IPS-NIHi7 (cell line): Measurements from ENCODE around the gene ADGRE3.

Source experiments
- DNase-seq: peaks from one replicate; pipeline ENCODE4 v3.0.0; 2012; ENCODE audit warnings: mixed read lengths; ENCODE audit errors: extremely low spot score

Gene ADGRE3, protein sequence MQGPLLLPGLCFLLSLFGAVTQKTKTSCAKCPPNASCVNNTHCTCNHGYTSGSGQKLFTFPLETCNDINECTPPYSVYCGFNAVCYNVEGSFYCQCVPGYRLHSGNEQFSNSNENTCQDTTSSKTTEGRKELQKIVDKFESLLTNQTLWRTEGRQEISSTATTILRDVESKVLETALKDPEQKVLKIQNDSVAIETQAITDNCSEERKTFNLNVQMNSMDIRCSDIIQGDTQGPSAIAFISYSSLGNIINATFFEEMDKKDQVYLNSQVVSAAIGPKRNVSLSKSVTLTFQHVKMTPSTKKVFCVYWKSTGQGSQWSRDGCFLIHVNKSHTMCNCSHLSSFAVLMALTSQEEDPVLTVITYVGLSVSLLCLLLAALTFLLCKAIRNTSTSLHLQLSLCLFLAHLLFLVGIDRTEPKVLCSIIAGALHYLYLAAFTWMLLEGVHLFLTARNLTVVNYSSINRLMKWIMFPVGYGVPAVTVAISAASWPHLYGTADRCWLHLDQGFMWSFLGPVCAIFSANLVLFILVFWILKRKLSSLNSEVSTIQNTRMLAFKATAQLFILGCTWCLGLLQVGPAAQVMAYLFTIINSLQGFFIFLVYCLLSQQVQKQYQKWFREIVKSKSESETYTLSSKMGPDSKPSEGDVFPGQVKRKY

DNA sequence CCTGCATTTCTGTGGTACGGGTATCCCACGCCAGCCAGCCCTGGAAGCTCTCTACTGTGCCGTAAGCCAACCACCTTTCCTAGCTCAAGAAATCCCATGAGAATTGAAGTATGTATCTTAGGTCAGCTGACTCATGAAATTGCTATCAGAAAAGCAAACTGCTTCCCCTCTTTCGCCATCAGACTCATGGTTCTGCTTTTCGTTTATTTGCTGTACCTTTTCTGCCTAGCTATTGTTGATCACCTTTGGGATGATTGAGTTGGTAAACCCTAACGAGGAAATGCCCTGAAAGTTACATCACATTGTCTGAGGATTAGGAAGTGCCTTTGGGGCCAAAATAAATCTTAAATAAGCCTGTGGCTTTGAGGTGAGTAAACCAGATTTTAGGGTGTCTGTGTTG, at the start of gene ADGRE3:
TSS of gene ADGRE3 (minus strand) at position 81 of the 400 bp plus-strand sequence. CDS start at position 7, 74 bp downstream.
- DNase-seq, result no peak

DNA sequence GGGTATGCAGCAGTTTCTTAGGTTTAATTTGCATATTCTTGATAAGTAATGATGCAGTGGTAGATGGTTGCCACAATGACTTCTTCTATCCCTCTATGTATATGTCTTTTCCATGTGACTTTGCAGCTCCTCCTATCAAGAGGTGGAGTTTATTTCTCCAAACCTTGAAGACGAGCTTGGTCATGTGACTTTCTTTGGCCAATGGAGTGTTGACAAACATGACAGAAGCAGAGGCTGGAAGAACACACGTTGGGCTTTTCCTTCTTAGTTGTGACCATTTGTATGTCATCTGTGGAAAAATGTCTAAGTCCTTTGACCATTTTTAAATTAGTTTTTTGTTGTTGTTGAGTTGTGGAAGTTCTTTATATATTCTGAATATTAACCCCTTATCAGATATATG, 47.5 kb upstream of the ADGRE3 start:
- DNase-seq, result no peak

DNA sequence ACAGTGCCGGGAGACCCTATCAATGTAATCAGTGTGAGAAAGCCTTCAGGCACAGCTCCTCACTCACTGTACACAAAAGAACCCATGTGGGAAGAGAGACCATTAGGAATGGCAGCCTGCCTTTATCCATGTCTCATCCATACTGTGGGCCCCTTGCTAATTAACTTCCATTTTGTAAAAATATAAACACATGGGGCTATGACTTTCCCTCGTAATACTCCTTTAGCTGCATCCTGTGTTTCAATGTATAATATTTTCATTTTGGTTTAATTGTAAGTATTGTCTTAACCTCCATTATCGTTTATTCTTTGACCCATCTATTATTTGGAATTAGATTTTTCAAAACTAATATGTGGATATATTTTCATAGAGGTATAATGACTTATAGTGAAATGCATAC, 44.5 kb upstream of the ADGRE3 start:
- no peak for DNase-seq

DNA sequence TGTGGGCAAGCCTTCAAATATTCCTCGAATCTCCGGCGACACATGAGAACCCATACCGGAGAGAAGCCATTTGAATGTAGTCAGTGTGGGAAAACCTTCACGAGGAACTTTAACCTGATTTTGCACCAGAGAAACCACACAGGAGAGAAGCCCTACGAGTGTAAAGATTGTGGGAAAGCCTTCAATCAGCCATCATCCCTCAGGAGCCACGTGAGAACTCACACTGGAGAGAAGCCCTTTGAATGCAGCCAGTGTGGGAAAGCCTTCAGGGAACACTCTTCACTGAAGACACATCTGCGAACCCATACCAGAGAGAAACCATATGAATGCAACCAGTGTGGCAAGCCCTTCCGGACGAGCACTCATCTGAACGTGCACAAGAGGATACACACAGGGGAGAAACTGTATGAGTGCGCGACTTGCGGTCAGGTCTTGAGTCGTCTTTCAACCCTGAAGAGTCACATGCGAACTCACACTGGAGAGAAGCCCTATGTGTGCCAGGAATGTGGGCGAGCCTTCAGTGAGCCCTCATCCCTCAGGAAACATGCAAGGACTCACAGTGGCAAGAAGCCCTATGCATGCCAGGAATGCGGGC, 44.0 kb upstream of the ADGRE3 start:
- DNase-seq, result no peak

DNA sequence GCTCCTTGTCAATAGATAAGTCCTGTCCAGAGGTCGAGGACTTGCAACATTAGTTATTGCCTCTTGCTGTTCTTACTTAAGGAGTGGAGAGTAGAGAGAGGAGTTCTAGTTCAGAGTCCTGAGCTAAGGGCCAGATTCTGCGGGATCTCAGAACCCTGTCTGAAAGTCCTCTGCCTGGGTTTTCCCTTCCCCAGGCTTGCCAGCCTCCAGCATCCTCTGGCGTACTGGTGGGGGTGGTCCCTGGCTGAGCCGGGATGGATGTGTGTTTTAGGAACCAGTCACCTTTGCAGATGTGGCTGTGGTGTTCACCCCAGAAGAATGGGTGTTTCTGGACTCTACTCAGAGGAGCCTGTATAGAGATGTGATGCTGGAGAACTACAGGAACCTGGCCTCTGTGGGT, 41.2 kb upstream of the ADGRE3 start:
- DNase-seq, result no peak

DNA sequence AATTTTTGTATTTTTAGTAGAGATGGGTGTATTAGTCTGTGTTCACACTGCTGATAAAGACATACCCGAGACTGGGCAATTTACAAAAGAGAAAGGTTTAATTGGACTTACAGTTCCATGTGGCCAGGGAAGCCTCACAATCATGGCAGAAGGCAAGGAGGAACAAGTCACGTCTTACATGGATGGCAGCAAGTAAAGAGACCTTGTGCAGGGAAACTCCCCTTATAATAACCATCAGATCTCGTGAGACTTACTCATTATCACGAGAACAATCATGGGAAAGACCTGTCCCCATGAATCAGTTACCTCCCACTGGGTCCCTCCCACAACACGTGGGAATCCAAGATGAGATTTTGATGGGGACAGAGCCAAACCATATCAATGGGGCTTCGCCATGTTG, 29.8 kb upstream of the ADGRE3 start:
- DNase-seq, result no peak

DNA sequence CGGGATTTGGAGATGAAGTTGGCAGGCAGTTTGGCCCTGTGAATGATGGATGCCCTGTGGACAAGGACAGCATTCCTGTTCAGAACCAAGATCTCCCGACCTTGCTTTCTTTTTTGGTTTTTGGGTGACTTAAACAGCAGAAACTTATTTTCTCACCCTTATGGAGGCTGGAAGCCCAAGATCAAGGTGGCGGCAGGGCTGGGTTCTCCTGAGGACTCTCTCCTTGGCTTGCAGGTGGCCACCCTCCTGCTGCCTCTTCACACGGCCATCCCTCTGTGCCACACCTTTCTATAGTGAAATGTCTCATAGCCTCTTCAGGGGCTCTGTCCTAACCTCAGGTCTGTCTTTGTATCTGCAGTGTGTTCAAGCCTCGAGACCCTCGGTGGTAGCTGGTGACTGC, 29.2 kb upstream of the ADGRE3 start:
- DNase-seq, result no peak

DNA sequence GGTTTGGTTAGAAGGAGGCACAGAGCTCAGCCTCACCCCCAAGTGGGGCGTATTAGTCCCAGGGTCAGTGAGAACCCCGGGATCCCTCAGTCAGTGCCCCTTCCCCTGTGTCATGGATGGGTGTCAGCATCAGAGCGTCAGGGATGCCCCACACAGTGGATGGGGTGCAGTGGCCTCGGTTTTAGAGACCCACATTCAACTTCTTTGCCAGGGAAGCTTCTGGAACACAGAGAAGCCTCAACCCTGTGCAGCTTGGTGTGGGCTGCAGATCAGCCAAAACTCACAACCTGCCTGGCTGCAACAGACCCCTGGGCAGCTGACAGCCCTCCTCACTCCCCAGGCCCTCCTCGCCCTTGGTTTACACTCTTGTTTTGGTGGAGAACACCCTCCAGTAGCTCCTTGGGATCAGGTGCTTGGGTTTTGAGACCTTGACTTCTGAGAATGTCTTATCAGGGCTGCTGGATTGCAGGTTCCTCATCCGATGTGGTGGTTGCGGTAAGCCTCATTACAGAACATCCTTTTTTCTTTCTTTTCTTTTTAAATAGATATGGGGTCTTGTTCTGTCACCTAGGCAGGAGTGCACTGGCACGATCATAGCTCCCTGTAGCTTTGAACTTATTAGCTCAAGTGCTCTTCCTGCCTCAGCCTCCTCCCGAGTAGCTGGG, 26.2 kb upstream of the ADGRE3 start:
- no peak for DNase-seq

DNA sequence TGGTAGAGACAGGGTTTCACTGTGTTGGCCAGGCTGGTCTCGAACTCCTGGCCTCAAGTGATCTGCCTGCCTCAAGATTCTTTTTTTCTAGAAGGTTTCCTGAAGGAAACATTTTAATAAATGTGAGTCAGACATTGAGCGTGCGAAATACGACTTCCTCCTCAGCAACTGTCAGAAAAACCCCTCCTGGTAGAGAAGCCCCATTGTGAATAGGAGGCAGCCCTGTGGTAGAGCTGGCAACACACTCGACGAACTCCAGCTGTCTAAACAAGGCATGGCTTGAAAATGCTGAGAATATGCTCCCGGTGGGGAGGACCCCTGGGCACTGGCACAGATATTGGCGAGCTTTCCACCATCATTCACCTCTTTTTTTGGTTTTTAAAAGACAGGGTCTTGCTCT, 25.0 kb upstream of the ADGRE3 start:
- no peak for DNase-seq

DNA sequence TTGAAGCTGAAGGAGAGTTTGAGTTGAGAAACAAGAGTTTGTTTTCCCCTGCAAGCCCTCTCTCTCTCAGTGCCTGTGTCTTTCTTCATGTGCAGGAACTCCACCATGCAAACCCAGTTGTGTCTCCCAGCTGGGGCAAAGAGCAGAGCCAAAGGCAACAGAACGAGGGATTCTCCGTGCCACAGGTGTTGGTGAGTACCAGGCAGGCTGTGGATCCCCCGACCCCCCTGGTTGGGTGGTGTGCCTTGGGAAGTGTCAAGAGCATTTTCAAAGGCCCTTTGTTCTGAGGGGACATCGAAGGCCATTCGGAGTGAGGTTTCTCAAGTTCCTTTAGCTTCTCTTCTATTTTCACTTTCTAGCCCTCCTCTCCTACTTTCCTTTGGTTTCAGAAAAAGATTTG, 20.8 kb upstream of the ADGRE3 start:
- no peak for DNase-seq

DNA sequence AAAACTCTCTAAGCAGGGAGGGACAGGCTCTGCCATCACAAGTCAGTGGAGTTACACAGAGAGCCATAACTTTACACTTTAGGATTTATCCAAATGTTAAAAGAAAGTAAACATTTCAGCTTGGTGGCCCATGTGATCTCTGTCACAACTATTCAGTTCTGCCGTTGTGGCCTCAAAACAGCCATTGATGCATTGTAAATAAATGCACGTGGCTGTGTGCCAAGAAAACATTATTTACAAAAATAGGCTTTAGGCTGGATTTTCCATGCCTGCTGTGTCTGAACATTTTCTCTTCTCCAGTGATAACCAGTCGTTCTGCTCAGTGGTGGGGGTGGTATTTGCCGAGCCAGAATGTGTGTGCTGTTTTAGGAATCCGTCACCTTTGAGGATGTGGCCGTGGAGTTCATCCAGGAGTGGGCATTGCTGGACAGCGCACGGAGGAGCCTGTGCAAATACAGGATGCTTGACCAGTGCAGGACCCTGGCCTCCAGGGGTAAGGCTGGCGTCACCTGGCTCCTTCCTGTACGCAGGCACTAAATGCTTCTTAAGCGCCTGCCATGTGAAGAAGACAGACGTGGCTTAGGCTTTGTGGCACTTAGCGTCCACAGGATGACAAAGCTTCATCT, 20.1 kb upstream of the ADGRE3 start:
- DNase-seq, result no peak

DNA sequence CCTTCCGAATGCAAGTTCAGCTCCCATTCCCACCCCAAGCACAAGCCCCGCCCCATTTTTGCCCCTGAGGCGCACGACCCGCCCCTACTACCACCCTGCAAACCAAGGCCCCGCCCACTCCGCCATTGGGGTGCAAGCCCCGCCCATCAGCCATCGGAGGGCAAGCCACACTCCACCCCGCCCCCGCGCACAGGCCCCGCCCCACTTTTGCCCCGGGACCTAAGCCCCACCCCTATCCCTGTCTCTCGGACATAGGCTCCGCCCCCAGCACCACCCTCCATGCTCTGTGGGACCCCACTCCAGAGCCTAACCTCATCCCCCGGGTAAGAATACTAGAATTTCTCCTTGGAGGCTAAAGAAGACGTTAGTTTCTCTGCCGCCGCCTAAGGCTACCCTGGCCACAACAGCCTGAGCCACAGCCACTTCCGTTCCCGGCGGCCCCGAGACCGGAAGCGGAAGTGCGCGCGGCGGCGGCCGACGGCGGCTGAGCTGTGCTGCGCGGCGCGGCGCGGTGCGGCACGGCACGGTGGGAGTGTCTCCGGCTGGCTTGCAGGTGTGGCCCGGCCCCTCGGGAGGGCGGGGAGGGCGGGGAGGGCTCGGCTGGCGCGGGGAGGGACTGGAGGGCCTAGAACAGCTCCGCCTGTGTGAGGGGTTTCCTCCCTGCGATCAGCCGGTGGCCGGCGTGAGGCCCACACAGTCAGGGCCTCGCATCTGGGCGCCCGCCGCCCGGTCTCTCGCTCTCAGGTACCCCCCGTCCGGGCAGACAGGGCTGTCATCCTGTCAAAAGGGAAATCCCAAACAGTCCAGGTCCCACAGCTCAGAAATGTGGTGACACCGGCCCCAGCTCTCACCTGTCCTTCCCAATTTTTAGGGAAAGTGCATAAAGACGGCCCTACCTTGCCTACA, 15.2 kb upstream of the ADGRE3 start, which contains the start of gene ZNF333:
TSS of gene ZNF333 (plus strand) at position 451 of the 906 bp plus-strand sequence. CDS start 3,444 bp downstream, outside the sequence.
- peak; percentile 99 for DNase-seq

DNA sequence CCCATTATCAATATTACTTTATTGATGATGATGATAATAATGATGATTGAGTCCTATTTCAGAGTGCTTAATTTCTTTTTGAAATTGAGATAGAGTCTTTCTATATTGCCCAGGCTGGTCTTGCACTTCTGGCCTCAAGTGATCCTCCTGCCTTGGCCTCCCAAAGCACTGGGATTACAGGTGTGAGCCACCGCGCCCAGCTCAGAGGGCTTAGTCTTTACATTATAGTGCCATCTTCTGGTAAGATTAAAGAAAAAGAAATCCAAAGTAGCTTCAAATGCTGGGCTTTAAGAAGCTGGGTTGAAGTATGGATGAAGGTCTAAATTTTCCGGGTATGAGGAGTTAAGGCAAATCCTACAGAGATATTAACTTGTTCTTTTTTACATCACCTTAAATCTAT, 11.8 kb upstream of the ADGRE3 start:
- DNase-seq, result no peak

DNA sequence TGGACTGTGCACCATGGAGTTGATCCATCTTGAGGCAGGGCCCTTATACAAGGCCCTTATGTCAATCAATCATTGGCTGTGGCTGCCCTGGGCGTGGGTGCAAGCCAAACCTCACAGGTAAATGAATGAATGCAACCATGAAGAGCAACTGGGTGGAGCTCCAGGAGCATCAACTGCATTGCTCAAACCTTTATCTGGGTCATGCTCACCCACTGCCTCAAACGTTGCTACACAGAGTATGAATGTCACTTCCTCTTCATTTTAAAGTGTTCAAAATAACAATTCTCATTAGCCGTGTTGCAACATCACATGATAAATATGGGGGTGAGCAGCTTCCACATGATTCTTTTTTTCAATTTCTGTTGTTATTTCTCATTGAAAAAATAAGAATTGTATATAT, 8.8 kb upstream of the ADGRE3 start:
- no peak for DNase-seq

DNA sequence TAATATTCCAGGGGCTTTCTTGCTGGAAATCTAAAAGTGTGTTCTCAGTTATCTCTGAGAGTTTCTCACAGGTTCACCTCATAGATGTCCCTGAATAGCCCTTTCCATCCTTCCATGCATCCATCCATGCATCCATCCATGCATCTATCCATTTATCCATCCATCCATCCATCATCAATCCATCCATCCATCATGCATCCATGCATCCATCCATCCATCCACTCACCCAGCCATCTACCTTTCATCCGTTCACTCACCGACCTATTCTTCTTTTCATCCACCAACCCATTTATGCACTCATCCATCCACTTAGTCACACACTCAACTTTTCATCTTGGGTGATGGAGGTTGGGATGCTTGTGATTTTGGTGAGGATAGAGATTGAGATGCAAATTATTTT, 7.4 kb upstream of the ADGRE3 start:
- no peak for DNase-seq

DNA sequence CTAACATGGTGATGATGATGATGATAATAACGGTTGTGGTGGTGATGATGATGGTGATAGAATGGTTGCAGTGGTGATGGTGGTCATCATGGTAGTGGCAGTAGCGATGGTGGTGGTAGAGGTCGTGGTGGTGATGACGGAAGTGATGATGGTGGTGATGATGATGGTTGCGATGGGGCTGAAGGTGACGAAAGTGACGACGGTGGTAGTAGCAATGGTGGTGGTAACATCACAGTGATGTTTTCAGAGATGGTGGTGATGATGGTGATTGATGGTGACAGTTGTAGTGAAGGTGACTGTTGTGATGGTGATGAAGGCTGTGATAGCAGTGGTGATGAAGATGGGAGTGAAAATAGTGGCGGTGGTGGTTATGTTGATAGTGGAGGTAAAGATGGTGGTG, 3.6 kb upstream of the ADGRE3 start:
- no peak for DNase-seq

DNA sequence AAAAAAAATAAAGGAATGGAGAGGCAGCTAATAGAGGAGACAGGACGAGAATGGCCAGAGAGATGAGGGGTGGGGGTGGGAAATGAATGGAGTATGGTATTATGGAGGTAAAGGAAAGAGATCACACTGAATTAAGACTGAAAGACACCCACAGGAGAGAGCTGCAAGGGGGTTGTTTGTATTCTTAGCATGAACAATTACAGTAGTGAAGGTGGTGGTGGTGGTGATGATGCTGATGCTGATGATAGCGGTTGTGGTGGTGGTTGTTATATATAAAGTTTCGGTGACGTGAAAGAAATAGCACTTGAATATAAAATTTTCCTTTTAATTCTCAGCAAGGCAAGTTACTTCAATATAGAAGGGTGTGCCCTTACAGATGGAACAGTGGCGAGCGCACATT, 2.8 kb upstream of the ADGRE3 start:
- no peak for DNase-seq

DNA sequence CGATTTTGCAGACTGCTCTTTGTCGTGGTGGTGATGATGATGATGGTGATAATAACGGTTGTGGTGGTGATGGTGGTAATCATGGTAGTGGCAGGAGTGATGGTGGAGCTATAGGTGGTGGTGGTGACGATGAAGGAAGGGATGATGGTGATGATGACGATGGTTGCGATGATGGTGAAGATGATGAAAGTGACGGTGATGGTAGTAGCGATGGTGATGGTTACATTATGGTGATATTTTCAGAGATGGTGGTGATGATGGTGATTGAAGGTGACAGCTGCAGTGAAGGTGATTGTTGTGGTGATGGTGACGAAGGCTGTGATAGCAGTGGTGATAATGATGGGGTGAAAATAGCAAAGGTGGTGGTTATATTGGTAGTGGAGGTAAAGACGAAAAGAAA, 2.1 kb upstream of the ADGRE3 start:
- no peak for DNase-seq

DNA sequence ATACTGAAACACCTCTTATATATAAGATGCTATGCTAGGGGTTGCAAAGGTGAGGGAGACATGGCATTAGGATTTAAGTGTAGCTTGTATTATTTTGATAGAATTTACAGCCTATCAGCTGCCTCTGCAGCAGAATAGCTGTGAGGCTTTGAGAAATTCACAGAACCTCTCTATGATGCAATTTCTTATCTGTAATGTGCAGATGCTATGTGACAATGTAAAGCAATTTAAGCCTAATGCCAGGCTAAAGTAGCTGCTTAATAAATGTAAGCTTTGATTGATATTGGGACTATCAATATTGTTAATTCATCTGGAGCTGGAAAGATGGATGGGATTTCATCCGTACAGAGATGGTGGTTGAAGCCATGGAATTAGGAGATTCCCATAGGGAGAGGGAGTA, 1.6 kb downstream of the ADGRE3 start:
- DNase-seq, result no peak

DNA sequence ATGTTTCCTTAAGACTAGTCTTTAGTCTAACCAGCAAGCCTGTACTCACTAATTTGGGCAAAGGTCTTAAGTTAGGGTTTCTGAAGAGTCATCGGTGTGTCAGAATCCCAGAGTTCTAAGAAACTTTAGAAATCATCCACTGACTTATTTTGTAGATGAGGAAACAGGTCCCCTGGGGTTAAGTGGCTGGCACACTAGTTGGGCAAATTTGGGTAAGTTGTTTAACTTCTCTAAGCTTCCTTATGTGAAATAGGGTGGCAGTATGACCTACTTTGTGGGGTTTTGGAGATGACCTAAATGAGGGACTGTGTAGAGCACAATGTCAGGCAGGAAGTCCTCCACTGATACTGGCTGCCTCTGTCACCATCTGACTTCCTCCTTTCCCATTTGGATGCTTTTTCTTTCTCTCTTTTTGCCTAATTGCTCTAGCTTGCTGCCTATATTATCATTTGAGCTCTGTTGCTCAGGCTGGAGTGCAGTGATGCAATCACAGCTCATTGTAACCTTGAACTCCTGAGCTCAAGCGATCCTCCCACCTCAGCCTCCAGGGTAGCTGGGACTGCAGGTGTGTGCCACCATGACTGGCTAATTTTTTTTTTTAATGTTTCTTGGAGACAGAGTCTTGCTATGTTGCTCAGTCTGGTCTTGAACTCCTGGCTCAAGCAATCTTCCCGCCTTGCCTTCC, 2.3 kb downstream of the ADGRE3 start:
- DNase-seq, result no peak
